K562 (cell line): ENCODE results near the gene PHYKPL. TPM values are rescaled to one million over a fixed set of nuclear protein-coding genes. Genes with fewer than 3 reads are reported as not detected.

Source experiments
- ARID2 ChIP-seq: fragments of 450-650 bp; IDR thresholded peaks from 2 replicates; pipeline ENCODE4 v1.6.1; 2017; ENCODE audit warnings: antibody characterized with exemption, mild to moderate bottlenecking
- GATA2 ChIP-seq: sonication (generic); formaldehyde crosslinking; IDR thresholded peaks from 2 replicates; pipeline ENCODE4 v1.4.0; 2020; ENCODE audit warnings: mild to moderate bottlenecking, missing genetic modification reagents
- GTF2F1 ChIP-seq: IDR thresholded peaks from 2 replicates; pipeline ENCODE4 v1.6.1; 2011; ENCODE audit warnings: low read depth, low read length, improper control_type of control experiment
- HCFC1 ChIP-seq: IDR thresholded peaks from 2 replicates; pipeline ENCODE4 v1.6.1; 2012; ENCODE audit warnings: low read depth, low read length, improper control_type of control experiment
- JUND ChIP-seq, 2 experiments: IDR thresholded peaks; 2 replicates in 1 of 2; 3 replicates in 1 of 2; pipeline ENCODE4 v1.6.1; 2011; ENCODE audit warnings: borderline replicate concordance in 2 of 2, low read depth in 2 of 2, low read length in 2 of 2, improper control_type of control experiment in 1 of 2, missing biosample characterization in 1 of 2, missing genetic modification characterization in 1 of 2, missing genetic modification reagents in 1 of 2
- KHSRP ChIP-seq: fragments of 450-650 bp; IDR thresholded peaks from 2 replicates; pipeline ENCODE4 v1.6.1; 2017
- MCM5 ChIP-seq: fragments of 450-650 bp; IDR thresholded peaks from 2 replicates; pipeline ENCODE4 v1.6.1; 2016; ENCODE audit warnings: low read depth
- PHB2 ChIP-seq: fragments of 450-650 bp; IDR thresholded peaks from 2 replicates; pipeline ENCODE4 v1.6.1; 2017; ENCODE audit warnings: low read depth
- POLR2H ChIP-seq: IDR thresholded peaks from 2 replicates; pipeline ENCODE4 v1.6.1; 2016; ENCODE audit warnings: missing genetic modification characterization, low read depth, mild to moderate bottlenecking, control low read depth, missing compliant biosample characterization, moderate library complexity
- PPARD ChIP-seq: fragments of 250-450 bp; sonication (Bioruptor Pico); IDR thresholded peaks from 2 replicates; pipeline ENCODE4 v1.8.0; 2022; ENCODE audit warnings: inconsistent platforms, mild to moderate bottlenecking, moderate library complexity
- PTBP1 ChIP-seq: fragments of 200-400 bp; formaldehyde crosslinking; IDR thresholded peaks from 2 replicates; pipeline ENCODE4 v1.6.1; 2017; ENCODE audit warnings: low read depth, low read length
- XRCC4 ChIP-seq: IDR thresholded peaks from one replicate; pipeline ENCODE4 v1.6.1; 2011; ENCODE audit not compliant: insufficient read depth, insufficient read length; ENCODE audit errors: extremely low read depth
- ZKSCAN3 ChIP-seq: fragments of 250-450 bp; sonication (Bioruptor Pico); IDR thresholded peaks from 2 replicates; pipeline ENCODE4 v1.4.0; 2020
- ZSCAN32 ChIP-seq: fragments of 450-650 bp; formaldehyde crosslinking; IDR thresholded peaks from 2 replicates; pipeline ENCODE4 v1.4.0; 2020; ENCODE audit warnings: mild to moderate bottlenecking, moderate library complexity
- polyA plus RNA-seq, 8 experiments: library from polyadenylated mRNA; depleted of rRNA in 4 of 8; stranded (reverse) in 5 of 8; unstranded in 3 of 8; fragments of >200 nt; fragmentation: Nextera tagmentation in 2 of 8; fragmentation: Illumina TruSeq in 1 of 8; extraction: Ambion mirVana in 2 of 8; extraction: Trizol in 1 of 8; gene quantifications; 2 replicates each; pipeline versions ENCODE4 v1.2.1 to v1.2.3, GENCODE V29; 2011 to 2014; ENCODE audit warnings: inconsistent platforms in 1 of 8, missing spikeins in 1 of 8
- total RNA-seq, 7 experiments: library from RNA; depleted of rRNA in 6 of 7; stranded (reverse); fragments of >200 nt in 6 of 7; fragmentation: Illumina TruSeq in 2 of 7; extraction: Trizol in 2 of 7; gene quantifications; 2 replicates each; pipeline versions ENCODE4 v1.2.1 to v1.2.3, GENCODE V29; 2011 to 2021; ENCODE audit warnings: low replicate concordance in 1 of 7
- TF ChIP-seq, protein P1 (sequence below): fragments of 150-350 bp; conservative IDR thresholded peaks from 2 replicates; pipeline ENCODE4 v1.6.1; 2014; ENCODE audit warnings: low read length
- TF ChIP-seq, protein P2 (sequence below): IDR thresholded peaks from 3 replicates; pipeline ENCODE4 v1.6.1; 2011; ENCODE audit warnings: borderline replicate concordance, mild to moderate bottlenecking; ENCODE audit not compliant: insufficient read length, insufficient read depth
- TF ChIP-seq, protein P3 (sequence below): fragments of 450-650 bp; IDR thresholded peaks from 2 replicates; pipeline ENCODE4 v1.6.1; 2016; ENCODE audit warnings: mild to moderate bottlenecking
- TF ChIP-seq, protein P4 (sequence below): sonication (generic); formaldehyde crosslinking; IDR thresholded peaks from 2 replicates; pipeline ENCODE4 v1.8.0; 2022; ENCODE audit warnings: mild to moderate bottlenecking, low read depth, missing genetic modification reagents
- TF ChIP-seq, protein P5 (sequence below): fragments of 250-450 bp; sonication (Bioruptor Pico); IDR thresholded peaks from 2 replicates; pipeline ENCODE4 v1.8.0; 2022; ENCODE audit warnings: inconsistent platforms

PHYKPL gene
- total and polyA plus RNA-seq, 9 of the 15 experiments (the other 6 are each of a cell fraction or from before 2014, with no cell fraction given): 4.7 to 34.7 (median 18.6) TPM

DNA sequence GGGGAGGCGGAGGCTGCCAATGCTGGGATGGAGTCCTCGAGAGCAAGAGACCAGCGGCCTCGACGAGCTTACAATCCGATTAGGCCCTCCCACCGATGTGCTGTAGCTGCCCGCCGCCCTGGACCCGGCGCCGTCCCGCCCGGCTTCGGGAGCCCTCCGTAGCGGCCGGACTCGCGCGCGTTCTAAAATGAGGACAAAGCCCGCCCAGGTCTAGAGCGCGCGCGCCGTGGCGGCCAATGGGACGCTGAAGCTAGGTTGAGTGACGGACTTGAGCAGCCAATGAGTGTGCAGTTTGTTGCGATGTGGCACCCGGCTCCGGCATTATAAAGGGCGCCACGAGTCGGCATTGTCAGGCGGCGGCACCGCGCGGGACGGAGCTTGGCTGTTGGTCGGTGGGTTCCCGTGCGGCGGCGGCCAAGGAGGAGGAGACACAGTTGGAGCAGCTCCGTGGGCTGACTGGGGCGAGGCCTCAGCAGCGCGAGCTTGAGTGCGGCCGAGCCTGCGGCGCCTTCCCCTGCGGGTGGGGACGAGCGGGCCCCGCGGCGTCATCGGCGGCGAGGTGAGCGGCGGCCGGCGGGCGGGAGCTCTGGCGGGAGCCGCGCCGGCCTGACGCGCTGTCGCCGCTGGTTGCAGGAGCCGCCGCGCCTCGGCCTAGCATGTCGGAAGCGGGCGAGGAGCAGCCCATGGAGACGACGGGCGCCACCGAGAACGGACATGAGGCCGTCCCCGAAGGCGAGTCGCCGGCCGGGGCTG lies 28.2 kb downstream of the PHYKPL start, which contains the start of gene HNRNPAB (continued):
- TF ChIP-seq, protein P1, sequence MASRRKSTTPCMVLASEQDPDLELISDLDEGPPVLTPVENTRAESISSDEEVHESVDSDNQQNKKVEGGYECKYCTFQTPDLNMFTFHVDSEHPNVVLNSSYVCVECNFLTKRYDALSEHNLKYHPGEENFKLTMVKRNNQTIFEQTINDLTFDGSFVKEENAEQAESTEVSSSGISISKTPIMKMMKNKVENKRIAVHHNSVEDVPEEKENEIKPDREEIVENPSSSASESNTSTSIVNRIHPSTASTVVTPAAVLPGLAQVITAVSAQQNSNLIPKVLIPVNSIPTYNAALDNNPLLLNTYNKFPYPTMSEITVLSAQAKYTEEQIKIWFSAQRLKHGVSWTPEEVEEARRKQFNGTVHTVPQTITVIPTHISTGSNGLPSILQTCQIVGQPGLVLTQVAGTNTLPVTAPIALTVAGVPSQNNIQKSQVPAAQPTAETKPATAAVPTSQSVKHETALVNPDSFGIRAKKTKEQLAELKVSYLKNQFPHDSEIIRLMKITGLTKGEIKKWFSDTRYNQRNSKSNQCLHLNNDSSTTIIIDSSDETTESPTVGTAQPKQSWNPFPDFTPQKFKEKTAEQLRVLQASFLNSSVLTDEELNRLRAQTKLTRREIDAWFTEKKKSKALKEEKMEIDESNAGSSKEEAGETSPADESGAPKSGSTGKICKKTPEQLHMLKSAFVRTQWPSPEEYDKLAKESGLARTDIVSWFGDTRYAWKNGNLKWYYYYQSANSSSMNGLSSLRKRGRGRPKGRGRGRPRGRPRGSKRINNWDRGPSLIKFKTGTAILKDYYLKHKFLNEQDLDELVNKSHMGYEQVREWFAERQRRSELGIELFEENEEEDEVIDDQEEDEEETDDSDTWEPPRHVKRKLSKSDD: no peak
- TF ChIP-seq JUND (IDR thresholded peaks at IDR 0.05; ENCODE audit: borderline replicate concordance, low read depth, low read length) (no peak; the same call in 1 of the 2 replicates), JUND (tag; IDR thresholded peaks at IDR 0.05; ENCODE audit: borderline replicate concordance, low read depth, low read length) (no peak; the same call in 2 of the 3 replicates), KHSRP (no peak), PHB2 (no peak), PTBP1 (no peak), MCM5 (no peak), ZKSCAN3 (CRISPR knock-in tag) (no peak), GATA2 (no peak), GTF2F1 (peak; percentile 93), POLR2H (peak; percentile 98), HCFC1 (peak; percentile 71), PPARD (CRISPR knock-in tag) (no peak), ARID2 (no peak), ZSCAN32 (CRISPR knock-in tag) (no peak), XRCC4 (no peak)
- TF ChIP-seq, protein P2, sequence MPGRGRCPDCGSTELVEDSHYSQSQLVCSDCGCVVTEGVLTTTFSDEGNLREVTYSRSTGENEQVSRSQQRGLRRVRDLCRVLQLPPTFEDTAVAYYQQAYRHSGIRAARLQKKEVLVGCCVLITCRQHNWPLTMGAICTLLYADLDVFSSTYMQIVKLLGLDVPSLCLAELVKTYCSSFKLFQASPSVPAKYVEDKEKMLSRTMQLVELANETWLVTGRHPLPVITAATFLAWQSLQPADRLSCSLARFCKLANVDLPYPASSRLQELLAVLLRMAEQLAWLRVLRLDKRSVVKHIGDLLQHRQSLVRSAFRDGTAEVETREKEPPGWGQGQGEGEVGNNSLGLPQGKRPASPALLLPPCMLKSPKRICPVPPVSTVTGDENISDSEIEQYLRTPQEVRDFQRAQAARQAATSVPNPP: no peak
- TF ChIP-seq, protein P3, sequence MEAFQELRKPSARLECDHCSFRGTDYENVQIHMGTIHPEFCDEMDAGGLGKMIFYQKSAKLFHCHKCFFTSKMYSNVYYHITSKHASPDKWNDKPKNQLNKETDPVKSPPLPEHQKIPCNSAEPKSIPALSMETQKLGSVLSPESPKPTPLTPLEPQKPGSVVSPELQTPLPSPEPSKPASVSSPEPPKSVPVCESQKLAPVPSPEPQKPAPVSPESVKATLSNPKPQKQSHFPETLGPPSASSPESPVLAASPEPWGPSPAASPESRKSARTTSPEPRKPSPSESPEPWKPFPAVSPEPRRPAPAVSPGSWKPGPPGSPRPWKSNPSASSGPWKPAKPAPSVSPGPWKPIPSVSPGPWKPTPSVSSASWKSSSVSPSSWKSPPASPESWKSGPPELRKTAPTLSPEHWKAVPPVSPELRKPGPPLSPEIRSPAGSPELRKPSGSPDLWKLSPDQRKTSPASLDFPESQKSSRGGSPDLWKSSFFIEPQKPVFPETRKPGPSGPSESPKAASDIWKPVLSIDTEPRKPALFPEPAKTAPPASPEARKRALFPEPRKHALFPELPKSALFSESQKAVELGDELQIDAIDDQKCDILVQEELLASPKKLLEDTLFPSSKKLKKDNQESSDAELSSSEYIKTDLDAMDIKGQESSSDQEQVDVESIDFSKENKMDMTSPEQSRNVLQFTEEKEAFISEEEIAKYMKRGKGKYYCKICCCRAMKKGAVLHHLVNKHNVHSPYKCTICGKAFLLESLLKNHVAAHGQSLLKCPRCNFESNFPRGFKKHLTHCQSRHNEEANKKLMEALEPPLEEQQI: no peak
- TF ChIP-seq, protein P4, sequence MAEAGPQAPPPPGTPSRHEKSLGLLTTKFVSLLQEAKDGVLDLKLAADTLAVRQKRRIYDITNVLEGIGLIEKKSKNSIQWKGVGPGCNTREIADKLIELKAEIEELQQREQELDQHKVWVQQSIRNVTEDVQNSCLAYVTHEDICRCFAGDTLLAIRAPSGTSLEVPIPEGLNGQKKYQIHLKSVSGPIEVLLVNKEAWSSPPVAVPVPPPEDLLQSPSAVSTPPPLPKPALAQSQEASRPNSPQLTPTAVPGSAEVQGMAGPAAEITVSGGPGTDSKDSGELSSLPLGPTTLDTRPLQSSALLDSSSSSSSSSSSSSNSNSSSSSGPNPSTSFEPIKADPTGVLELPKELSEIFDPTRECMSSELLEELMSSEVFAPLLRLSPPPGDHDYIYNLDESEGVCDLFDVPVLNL (CRISPR knock-in tag): no peak
- TF ChIP-seq, protein P5, sequence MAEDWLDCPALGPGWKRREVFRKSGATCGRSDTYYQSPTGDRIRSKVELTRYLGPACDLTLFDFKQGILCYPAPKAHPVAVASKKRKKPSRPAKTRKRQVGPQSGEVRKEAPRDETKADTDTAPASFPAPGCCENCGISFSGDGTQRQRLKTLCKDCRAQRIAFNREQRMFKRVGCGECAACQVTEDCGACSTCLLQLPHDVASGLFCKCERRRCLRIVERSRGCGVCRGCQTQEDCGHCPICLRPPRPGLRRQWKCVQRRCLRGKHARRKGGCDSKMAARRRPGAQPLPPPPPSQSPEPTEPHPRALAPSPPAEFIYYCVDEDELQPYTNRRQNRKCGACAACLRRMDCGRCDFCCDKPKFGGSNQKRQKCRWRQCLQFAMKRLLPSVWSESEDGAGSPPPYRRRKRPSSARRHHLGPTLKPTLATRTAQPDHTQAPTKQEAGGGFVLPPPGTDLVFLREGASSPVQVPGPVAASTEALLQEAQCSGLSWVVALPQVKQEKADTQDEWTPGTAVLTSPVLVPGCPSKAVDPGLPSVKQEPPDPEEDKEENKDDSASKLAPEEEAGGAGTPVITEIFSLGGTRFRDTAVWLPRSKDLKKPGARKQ (CRISPR knock-in tag): no peak
